NCI-H146 treated with DMSO at 0.1 percent for 48 hours (cell line): Measurements from ENCODE around the gene COL6A1.
"Not testable (repeated sequence)": the region's sequence is repeated elsewhere in the genome, so short reads cannot be mapped to it uniquely, and the experiment has no call there.

Experiments used
- DNase-seq: peaks from one replicate; lab custom pipeline; 2025; ENCODE audit not compliant: unreplicated experiment; lab: John Stamatoyannopoulos, UW

Gene COL6A1

GRCh38 chr21:46045154-46045553 is 63.6 kb downstream of the COL6A1 start:
- no peak for DNase-seq

- DNase-seq: no peak
Measured at GRCh38 chr21:46046471-46046870, 64.9 kb downstream of the COL6A1 start.

DNA sequence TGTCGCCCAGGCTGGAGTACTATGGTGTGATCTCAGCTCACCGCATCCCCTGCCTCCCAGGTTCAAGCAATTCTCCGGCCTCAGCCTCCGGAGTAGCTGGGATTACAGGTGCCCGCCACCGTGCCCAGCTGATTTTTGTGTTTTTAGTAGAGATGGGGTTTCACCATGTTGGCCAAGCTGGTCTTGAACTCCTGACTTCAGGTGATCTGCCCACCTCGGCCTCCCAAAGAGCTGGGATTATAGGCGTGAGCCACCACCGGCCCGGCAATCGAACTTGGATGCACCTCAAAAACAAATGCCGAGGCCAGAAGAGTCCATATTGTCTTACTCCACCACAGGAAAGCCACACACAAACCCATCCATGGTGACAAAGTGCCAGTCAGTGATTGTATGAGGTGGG is 65.3 kb downstream of the COL6A1 start:
- DNase-seq: not testable (repeated sequence)

DNA sequence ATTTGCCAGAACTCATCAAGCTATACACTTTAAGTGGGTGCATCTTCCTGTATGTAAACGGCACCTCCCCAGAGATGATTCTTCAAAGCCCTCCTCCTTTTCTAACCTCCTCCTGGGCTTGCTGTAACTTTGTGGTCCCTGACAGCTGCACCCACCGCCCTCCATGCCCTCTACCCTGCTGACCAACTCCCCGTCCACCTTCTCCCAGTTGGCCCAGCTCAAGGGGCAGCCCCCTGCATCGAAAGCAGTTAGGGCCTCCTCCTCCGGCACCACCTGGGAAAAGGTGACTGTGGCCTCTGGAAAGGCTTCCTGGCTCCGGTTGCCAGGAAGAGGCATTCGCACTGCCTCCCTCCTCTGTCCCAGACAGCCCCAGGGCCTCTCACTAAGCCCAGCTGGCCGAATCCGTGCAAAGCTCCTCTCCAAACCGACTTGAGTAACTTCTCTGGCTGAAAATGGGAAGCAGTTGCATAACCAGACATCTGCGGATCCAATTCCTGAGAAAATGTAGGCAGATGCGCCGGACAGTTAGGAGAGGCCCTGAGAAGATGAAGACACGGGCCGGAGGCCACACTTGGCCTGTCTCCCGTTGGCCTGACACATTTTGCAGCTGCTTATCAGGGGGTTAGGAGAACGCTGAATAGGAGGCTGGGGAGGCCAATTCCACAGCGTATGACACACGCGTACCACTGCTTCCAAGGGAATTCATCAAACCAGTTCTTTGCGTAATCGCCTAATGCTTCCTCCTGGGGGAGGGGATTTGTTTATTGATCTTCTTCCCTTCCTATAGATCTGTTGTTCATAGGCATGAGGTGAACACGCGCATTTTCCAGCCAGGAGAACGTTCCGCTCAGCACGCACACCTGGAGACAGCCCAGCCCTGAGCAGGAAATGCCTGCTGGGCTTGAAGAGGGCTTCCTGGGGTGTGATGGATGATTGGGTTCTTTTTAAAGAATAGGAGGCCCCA is 67.6 kb downstream of the COL6A1 start:
- peak; percentile 23 for DNase-seq

DNA sequence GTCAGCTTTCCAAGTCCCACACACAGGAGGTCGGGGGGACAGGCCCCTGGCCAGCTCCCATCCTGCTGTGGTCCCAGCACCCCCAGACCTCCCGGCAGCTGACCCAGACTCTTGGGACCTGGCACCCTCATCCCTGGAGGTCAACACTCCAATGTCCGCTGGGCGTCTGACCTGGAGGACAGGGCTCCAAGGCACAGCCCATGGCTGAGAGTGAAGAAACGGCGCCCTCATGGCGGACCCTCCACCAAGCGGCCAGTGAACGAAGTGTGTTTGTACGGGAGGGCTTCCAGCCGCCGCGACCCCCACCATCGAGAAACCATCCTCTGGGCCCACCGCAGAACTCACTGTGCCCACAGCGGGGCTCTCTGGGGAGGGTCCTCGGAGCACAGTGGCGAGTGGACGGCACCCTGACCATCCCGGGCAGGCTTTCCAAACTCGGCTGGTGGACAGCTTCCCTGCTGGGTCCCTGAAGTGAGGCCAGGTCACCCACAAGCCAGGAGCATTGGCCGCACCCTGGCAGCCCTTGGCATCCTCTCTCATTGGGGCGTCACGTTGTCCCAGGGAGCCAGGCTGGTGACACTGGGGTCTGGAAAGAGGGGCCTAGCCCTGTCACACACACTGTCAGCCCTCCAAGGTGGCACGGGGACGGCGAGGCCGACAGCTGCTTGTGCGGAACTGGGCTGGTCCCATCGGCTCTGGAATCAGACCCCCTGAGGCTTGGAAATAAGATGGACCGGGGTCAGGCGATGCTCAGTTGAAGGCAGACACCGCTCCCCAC is 68.5 kb downstream of the COL6A1 start:
- DNase-seq: no peak

GRCh38 chr21:46050668-46051378 is 69.3 kb downstream of the COL6A1 start:
- no peak for DNase-seq

GRCh38 chr21:46051379-46051770 is 69.8 kb downstream of the COL6A1 start:
- no peak for DNase-seq

DNA sequence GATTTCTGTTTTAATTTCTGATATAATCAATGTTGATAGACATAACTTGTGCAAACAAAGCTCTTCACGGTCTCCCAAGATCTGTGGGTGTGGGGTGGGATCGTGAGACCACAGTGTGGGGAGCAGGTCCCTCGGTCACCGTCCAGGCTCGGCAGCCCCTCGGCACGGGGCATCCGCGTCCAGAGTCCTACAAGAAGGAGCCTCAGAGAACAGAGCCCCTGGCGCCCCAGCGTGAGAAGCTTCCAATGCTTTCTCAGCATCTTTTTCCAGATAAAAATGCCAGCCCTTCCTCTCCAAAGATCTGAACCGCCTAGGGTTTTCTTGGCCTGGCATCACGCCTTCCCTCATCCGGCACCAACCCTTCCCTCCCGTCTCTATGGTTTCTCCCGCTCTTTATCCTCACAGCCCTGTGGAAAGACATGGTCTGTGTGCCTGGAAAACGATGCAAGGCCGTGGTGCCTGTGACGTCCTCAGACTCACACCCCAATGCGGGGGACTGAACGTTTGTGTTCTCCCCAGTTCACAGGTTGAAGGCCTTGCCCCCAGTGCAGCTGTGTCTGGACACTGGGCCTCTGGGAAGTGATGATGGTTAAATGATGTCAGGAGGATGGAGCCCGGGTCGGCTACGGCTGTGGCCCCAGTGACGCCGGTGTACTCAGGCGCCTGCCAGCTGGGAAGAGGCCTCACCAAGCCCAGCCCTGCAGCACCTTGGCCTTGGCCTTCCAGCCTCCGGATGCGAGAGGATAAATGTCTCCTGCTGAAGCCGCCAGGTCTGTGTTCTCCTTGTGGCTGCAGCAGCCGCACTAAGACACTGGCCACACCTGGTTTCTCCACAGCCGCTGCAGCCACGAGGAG is 70.5 kb downstream of the COL6A1 start:
- DNase-seq: no peak

DNA sequence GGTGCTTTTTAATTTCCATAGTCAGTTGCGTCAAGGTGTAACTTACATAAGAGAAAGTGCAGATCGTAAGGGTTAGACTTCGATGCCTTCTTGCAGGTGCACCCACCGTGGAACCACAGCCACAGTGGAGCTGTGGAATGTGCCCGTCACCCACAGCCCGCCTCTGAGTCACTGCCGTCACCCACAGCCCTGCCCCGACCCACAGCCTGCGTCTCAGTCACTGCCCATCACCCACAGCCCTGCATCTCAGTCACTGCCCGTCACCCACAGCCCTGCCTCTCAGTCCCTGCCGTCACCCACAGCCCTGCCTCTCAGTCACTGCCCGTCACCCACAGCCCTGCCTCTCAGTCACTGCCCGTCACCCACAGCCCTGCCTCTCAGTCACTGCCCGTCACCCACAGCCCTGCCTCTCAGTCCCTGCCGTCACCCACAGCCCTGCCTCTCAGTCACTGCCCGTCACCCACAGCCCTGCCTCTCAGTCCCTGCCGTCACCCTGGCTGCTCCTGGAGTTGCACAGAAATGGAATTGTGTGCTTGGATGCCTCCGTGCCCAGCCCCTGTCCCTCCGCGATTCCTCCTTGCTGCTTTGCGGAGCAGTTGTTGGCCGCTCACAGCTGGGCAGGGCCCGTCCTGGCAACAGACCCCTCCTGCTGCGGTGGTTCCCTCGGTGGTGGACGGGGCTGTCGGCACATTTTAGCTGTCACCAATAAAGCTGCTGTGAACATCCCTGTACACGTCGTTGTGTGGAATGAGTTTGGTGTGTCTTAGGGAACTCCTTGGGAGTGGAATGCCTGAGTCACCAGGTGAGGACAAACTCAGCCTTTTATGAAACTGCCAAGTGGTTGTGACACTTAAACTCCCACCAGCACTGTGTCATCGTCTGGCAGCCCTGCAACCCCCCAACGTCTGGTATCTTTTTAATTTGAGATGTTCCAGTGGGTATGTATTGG is 71.4 kb downstream of the COL6A1 start:
- no peak for DNase-seq

DNA sequence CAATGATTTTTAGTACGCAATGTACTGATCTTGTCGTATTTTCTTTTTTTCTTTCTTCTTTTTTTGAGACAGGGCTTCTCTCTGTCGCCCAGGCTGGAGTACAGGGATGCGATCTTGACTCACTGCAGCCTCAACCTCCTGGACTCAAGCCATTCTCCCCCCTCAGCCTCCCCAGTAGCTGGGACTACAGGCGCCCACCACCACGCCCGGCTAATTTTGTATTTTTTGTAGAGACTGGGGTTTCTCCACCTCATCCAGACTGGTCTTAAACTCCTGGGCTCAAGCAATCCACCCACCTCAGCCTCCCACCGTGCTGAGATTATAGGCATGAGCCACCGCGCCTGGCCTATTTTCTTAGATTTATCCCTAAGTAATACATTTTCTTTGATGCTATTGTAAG is 72.5 kb downstream of the COL6A1 start:
- DNase-seq: no peak

DNA sequence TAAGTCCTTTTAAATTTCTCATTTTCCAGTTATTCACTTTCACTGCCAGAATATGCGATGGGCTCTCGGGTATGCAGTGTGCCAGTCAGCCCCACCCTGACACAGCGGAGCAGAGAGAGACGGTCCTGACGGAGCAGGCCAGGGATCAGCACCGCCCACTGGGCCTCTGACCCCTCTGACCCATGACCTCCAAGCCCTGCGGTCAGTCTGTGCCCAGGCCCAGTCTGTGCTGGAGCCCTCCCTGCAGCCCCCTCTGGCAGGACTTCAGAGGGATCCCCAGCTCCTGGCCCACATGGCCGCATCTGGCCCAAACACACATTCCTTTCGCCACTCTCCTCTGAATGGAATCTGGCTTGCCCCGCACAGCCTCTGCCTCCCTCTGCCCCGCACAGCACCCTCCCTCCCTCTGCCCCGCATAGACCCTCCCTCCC is 72.9 kb downstream of the COL6A1 start:
- no peak for DNase-seq
